ENCODE data around the gene RAB11FIP4.

DNA sequence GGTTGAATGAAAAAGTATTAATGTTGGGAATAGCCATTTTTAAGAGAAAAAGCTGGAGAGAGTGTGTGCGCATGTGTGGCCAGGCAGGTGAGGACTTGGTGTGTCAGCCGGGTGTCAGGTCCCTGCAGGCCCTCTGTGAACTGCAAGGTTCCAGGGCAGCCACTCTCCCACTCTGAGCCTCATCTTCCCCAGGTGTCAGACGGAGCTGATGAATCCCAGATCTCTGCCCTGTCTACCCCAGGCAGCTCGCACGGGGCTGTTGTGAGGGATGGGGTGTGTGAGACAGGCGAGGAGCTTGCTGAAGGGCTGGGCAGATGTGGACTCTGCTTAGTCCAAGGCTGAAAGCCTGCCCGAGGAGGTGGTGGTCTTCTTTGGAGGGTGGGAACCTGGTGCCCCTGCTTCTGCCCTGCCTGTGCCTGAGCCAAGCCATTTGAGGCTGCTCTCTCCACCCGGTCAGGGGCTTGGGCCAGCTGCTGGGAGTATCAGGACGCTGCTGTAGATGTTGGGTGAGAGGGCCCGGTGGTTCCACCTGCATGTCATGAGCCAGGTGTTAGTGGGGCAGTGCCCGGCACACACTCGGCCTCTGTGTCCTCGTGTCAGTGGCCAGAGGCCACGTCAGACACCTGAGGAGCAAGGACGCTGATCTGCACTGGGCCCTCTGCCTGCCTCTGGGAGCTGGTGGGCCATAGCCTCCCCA is 122.4 kb downstream of the RAB11FIP4 start:
- TF ChIP-seq, protein P1, sequence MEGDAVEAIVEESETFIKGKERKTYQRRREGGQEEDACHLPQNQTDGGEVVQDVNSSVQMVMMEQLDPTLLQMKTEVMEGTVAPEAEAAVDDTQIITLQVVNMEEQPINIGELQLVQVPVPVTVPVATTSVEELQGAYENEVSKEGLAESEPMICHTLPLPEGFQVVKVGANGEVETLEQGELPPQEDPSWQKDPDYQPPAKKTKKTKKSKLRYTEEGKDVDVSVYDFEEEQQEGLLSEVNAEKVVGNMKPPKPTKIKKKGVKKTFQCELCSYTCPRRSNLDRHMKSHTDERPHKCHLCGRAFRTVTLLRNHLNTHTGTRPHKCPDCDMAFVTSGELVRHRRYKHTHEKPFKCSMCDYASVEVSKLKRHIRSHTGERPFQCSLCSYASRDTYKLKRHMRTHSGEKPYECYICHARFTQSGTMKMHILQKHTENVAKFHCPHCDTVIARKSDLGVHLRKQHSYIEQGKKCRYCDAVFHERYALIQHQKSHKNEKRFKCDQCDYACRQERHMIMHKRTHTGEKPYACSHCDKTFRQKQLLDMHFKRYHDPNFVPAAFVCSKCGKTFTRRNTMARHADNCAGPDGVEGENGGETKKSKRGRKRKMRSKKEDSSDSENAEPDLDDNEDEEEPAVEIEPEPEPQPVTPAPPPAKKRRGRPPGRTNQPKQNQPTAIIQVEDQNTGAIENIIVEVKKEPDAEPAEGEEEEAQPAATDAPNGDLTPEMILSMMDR (IDR thresholded peaks at IDR 0.05) = no peak
- TF ChIP-seq POLR2AphosphoS5 (IDR thresholded peaks at IDR 0.05; ENCODE audit: low read depth, low read length) (no peak), TCF7L2 (IDR thresholded peaks at IDR 0.05; ENCODE audit: low read depth, low read length) (no peak)
- TF ChIP-seq, protein P2, sequence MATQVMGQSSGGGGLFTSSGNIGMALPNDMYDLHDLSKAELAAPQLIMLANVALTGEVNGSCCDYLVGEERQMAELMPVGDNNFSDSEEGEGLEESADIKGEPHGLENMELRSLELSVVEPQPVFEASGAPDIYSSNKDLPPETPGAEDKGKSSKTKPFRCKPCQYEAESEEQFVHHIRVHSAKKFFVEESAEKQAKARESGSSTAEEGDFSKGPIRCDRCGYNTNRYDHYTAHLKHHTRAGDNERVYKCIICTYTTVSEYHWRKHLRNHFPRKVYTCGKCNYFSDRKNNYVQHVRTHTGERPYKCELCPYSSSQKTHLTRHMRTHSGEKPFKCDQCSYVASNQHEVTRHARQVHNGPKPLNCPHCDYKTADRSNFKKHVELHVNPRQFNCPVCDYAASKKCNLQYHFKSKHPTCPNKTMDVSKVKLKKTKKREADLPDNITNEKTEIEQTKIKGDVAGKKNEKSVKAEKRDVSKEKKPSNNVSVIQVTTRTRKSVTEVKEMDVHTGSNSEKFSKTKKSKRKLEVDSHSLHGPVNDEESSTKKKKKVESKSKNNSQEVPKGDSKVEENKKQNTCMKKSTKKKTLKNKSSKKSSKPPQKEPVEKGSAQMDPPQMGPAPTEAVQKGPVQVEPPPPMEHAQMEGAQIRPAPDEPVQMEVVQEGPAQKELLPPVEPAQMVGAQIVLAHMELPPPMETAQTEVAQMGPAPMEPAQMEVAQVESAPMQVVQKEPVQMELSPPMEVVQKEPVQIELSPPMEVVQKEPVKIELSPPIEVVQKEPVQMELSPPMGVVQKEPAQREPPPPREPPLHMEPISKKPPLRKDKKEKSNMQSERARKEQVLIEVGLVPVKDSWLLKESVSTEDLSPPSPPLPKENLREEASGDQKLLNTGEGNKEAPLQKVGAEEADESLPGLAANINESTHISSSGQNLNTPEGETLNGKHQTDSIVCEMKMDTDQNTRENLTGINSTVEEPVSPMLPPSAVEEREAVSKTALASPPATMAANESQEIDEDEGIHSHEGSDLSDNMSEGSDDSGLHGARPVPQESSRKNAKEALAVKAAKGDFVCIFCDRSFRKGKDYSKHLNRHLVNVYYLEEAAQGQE (IDR thresholded peaks at IDR 0.05; ENCODE audit: insufficient read depth in 1 of 2, low read depth in 2 of 2, low read length in 1 of 2) = no peak
